ENCODE data around the gene HOXD4.
A peak's percentile ranks its signal among the peaks of the same experiment; 100 is the strongest.

HOXD4 gene

DNA sequence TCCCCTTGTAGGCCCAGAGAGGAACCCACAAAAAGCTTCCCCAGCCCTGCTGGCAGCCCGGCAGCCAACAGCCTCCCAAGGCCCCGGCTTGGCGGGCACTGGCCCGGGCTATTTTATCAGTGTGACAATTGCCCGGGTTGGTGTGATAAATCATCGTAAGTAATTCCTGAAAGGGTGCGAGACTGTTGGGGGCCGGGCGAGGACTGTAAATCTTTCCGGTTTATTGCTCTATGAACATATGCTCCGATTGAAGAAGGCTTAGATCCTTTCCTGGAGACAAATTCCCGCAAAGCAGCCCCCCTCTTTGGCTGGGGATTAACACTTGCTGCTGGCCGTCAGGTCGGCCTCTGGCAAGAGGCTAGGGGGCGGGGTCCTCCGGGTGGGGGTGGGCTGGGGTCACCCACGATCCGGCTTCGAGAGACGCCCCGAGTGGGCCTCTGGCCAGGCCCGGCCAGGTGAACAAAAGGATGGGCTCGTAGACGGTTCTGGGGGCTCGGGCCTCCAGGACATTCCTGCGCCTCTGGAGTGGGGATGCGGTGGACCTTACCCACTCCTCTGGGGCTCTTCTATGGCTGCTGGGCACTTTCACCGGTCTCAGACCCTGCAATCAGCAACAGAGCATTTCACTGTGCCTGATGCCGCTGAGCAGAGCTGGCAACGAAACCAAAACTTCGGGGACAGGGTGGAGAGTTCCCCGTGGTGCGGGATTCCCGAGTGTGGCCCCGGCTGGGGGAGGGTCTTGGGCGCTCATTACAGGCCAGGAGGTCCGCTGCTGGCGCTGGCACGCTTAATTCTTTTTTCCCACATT is 7.7 kb downstream of the HOXD4 start (continued):
- TF ChIP-seq ZNF544 (tag by site-specific recombination; IDR thresholded peaks at IDR 0.05) (no peak), SP2 (tag by site-specific recombination; IDR thresholded peaks at IDR 0.05) (peak; percentile 26; the same call in 1 of the 2 replicates), KLF9 (tag by site-specific recombination; IDR thresholded peaks at IDR 0.05; ENCODE audit: low read depth) (no peak), KLF17 (tag by site-specific recombination; IDR thresholded peaks at IDR 0.05) (peak; percentile 18; the same call in 1 of the 2 replicates), ZNF324 (tag by site-specific recombination; IDR thresholded peaks at IDR 0.05) (no peak), GLIS1 (tag by site-specific recombination; IDR thresholded peaks at IDR 0.05) (peak; percentile 94), PRDM1 (tag by site-specific recombination; IDR thresholded peaks at IDR 0.05) (no peak), ZNF518A (tag by site-specific recombination; conservative IDR thresholded peaks at IDR 0.05; ENCODE audit: low read depth) (no peak), GFI1B (tag by site-specific recombination; IDR thresholded peaks at IDR 0.05) (peak; percentile 47; the same call in 1 of the 2 replicates), TSHZ1 (tag by site-specific recombination; IDR thresholded peaks at IDR 0.05; ENCODE audit: borderline replicate concordance) (no peak), WT1 (tag by site-specific recombination; IDR thresholded peaks at IDR 0.05) (no peak), ZFP3 (tag by site-specific recombination; IDR thresholded peaks at IDR 0.05; ENCODE audit: low read depth) (no peak), ZNF398 (tag by site-specific recombination; IDR thresholded peaks at IDR 0.05) (0 out of 2 replicates have a peak, but pooled peaks have one; percentile 14), ZEB2 (tag by site-specific recombination; IDR thresholded peaks at IDR 0.05) (0 out of 2 replicates have a peak, but pooled peaks have one; percentile 14), ZBTB44 (tag by site-specific recombination; IDR thresholded peaks at IDR 0.05) (peak; percentile 49; the same call in 1 of the 2 replicates), ZNF223 (tag by site-specific recombination; IDR thresholded peaks at IDR 0.05) (no peak), FEZF1 (tag by site-specific recombination; IDR thresholded peaks at IDR 0.05) (peak; percentile 86), ZBTB1 (tag by site-specific recombination; IDR thresholded peaks at IDR 0.05) (no peak), TCF7L2 (IDR thresholded peaks at IDR 0.05; ENCODE audit: borderline replicate concordance, low read depth, low read length) (peak; percentile 68; the same call in 1 of the 2 replicates), GLI2 (tag by site-specific recombination; IDR thresholded peaks at IDR 0.05; ENCODE audit: borderline replicate concordance, low read depth) (0 out of 2 replicates have a peak, but pooled peaks have one; percentile 45), ZNF335 (tag by site-specific recombination; conservative IDR thresholded peaks at IDR 0.05) (no peak), ZSCAN30 (tag by site-specific recombination; IDR thresholded peaks at IDR 0.05) (peak; percentile 44; the same call in 1 of the 2 replicates)
- TF ChIP-seq, protein P1, sequence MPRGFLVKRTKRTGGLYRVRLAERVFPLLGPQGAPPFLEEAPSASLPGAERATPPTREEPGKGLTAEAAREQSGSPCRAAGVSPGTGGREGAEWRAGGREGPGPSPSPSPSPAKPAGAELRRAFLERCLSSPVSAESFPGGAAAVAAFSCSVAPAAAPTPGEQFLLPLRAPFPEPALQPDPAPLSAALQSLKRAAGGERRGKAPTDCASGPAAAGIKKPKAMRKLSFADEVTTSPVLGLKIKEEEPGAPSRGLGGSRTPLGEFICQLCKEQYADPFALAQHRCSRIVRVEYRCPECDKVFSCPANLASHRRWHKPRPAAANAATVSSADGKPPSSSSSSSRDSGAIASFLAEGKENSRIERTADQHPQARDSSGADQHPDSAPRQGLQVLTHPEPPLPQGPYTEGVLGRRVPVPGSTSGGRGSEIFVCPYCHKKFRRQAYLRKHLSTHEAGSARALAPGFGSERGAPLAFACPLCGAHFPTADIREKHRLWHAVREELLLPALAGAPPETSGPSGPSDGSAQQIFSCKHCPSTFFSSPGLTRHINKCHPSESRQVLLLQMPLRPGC (tag by site-specific recombination; IDR thresholded peaks at IDR 0.05): peak; percentile 21; the same call in 1 of the 2 replicates
